Measurements from ENCODE around the gene PSMD11. TPM values are rescaled to one million over a fixed set of nuclear protein-coding genes. Genes with fewer than 3 reads are reported as not detected.

Gene PSMD11
- total RNA-seq (2021; fragmentation: NEBNext Ultra II Directional; extraction: Animal tissue kit (Norgen Biotek cat#: 25700)) (171 and 175 TPM in 2 replicates), polyA plus RNA-seq (2011; rRNA removed) (49.0 and 68.4 TPM in 2 replicates), polyA minus RNA-seq (2011; rRNA and poly(A)+ RNA removed) (202 and 260 TPM in 2 replicates)
- 82.0 TPM for polyA plus RNA-seq (2011; cell fraction: cytosol; rRNA removed)
- 64.6 TPM for polyA plus RNA-seq (2011; cell fraction: nucleus; rRNA removed)
- 148 to 209 TPM (median 158 TPM) in 4 replicates for polyA plus RNA-seq (2012, experiment 1 of 2)
- polyA plus RNA-seq (2012, experiment 2 of 2) = 48.7 TPM
- polyA plus RNA-seq (2013, experiment 1 of 2) = 147 TPM
- polyA plus RNA-seq (2013, experiment 2 of 2) = 151 TPM
- polyA minus RNA-seq (2011; cell fraction: cytosol; rRNA and poly(A)+ RNA removed) = 72.1 TPM
- 81.8 TPM for polyA minus RNA-seq (2011; cell fraction: nucleus; rRNA and poly(A)+ RNA removed)
- long read RNA-seq, experiment 1, full-length matches to known transcripts = 34 of 98 reads
- long read RNA-seq, experiment 1, partial matches to known transcripts = 31 of 98 reads
- long read RNA-seq, experiment 1, other reads (novel, unspliced or antisense) = 33 of 98 reads
- long read RNA-seq, experiment 2, full-length matches to known transcripts = 403 of 457 reads
- long read RNA-seq, experiment 2, partial matches to known transcripts = 20 of 457 reads
- long read RNA-seq, experiment 2, other reads (novel, unspliced or antisense) = 34 of 457 reads

- Histone ChIP-seq H3K9me3 (ENCODE audit: insufficient read depth in 2 of 2, low read depth in 1 of 2, low read length in 1 of 2) (peaks cover 9% of the 10 kb centered on the region in 2 experiments; a peak in 3 of 4 replicates), H2AK5ac (ENCODE audit: low read depth, low read length) (no peak within 1 kb of the TSS), H3K9ac (replicated peaks in 1 of 4; ENCODE audit: extremely low read depth in 1 of 4, low read depth in 3 of 4, low read length in 3 of 4) (peak within 1 kb of the TSS; percentile 80 to 86 (median 84)), H3K36me3 (ENCODE audit: control insufficient read depth in 2 of 4, insufficient read depth in 4 of 4, low read length in 3 of 4) (peaks cover 0 to 28% (median 7%) of the 10 kb centered on the region in 4 experiments; a peak in 5 of 8 replicates), H3K14ac (ENCODE audit: insufficient read length) (no peak within 1 kb of the TSS), H4K8ac (ENCODE audit: extremely low read depth, insufficient read depth, low read length) (peak within 1 kb of the TSS; percentile 99), H4K91ac (replicated peaks; ENCODE audit: insufficient read length, low read length) (peak within 1 kb of the TSS; percentile 77), H3K27ac (ENCODE audit: low read depth, low read length) (peak within 1 kb of the TSS; percentile 90), H3K79me1 (ENCODE audit: low read depth, low read length) (no peaks in the 10 kb centered on the region; the same call in 1 of the 2 replicates), H3K4me3 (ENCODE audit: extremely low read depth in 1 of 4, insufficient read depth in 2 of 4, low read depth in 3 of 4, low read length in 4 of 4) (peak within 1 kb of the TSS; percentile 93 to 98 (median 96)), H3K18ac (ENCODE audit: extremely low read depth, low read length) (peak within 1 kb of the TSS; percentile 88), H4K20me1 (replicated peaks in 1 of 2; ENCODE audit: control insufficient read depth in 1 of 2, insufficient read depth in 2 of 2, low read length in 2 of 2) (peaks cover 3 to 6% of the 10 kb centered on the region in 2 experiments), H2BK12ac (ENCODE audit: low read depth, low read length) (no peak within 1 kb of the TSS), H3K4me1 (replicated peaks in 1 of 4; ENCODE audit: control insufficient read depth in 3 of 4, insufficient read depth in 4 of 4, low read length in 3 of 4) (peaks cover 0 to 4% (median 1%) of the 10 kb centered on the region in 4 experiments; a peak in 2 of 7 replicates), H3K79me2 (ENCODE audit: control insufficient read depth in 1 of 2, insufficient read depth in 2 of 2, low read length in 2 of 2) (peaks cover 18 to 49% of the 10 kb centered on the region in 2 experiments), H3K4ac (replicated peaks; ENCODE audit: insufficient read length, low read depth, low read length) (peak within 1 kb of the TSS; percentile 46), H3K23me2 (ENCODE audit: low read depth, low read length) (no peaks in the 10 kb centered on the region), H4K5ac (ENCODE audit: insufficient read length, low read depth, low read length) (peak within 1 kb of the TSS; percentile 88), H2BK120ac (replicated peaks; ENCODE audit: low read depth, low read length) (no peak within 1 kb of the TSS), H2BK5ac (ENCODE audit: low read depth, low read length) (peak within 1 kb of the TSS; percentile 82), H2BK15ac (ENCODE audit: low read length) (no peak within 1 kb of the TSS), H2AFZ (ENCODE audit: low read length) (no peak within 1 kb of the TSS), H3K4me2 (ENCODE audit: insufficient read depth in 1 of 2, low read depth in 2 of 2, low read length in 2 of 2) (peak within 1 kb of the TSS; percentile 77 to 87), H2BK20ac (ENCODE audit: low read length) (0 out of 2 replicates have a peak within 1 kb of the TSS, but pooled peaks have one; percentile 35), H3K23ac (ENCODE audit: insufficient read length) (no peak within 1 kb of the TSS), H3K56ac (replicated peaks; ENCODE audit: insufficient read length, low read depth, low read length) (peak within 1 kb of the TSS; percentile 59), H3K27me3 (replicated peaks in 1 of 4; ENCODE audit: control insufficient read depth in 3 of 4, extremely low read depth in 1 of 4, insufficient read depth in 3 of 4, low read length in 3 of 4) (peaks cover 0 to 2% (median 0%) of the 10 kb centered on the region in 4 experiments; a peak in 1 of 7 replicates)
- POLR2A ChIA-PET (ENCODE audit: partially characterized antibody) = interaction anchor here (0.5 to 3.3 kb wide), 26 partner anchors 8 to 176 kb away, joined by 3 to 15 read pairs (median 4); partner anchors contain the start of genes C17orf75, CDK5R1 and ZNF207
- DNase-seq (ENCODE audit: low read depth in 1 of 2, low spot score in 2 of 2) (peak; percentile 94 to 99), FAIRE-seq (no peak)
- WGBS, 2 experiments (ENCODE audit: extremely low coverage in 1 of 2, insufficient coverage in 1 of 2, insufficient read length in 1 of 2, insufficient replicate concordance in 2 of 2, low coverage in 1 of 2, low lambda C conversion rate in 2 of 2, missing lambda C conversion rate in 1 of 2) = 1% methylated on average over 45 of the region's 74 CpGs; no CpG with 5 or more reads in 1 of the 2 experiments
- CTCF ChIA-PET (ENCODE audit: partially characterized antibody) = interaction anchor here (0.7 to 2.1 kb wide), 20 partner anchors 9 to 310 kb away, joined by 3 to 17 read pairs (median 4); no protein-coding TSS in a partner anchor
- TF ChIP-seq RNF2 (IDR thresholded peaks at IDR 0.05; ENCODE audit: borderline replicate concordance, low read depth, low read length, missing control alignments, poor library complexity, severe bottlenecking) (no peak), NRF1 (IDR thresholded peaks at IDR 0.05; ENCODE audit: low read depth, low read length) (no peak), CBX8 (IDR thresholded peaks at IDR 0.05; ENCODE audit: borderline replicate concordance, low read depth, low read length) (no peak), SIX5 (IDR thresholded peaks at IDR 0.05; ENCODE audit: low read depth, low read length) (peak; percentile 84), SAP30 (IDR thresholded peaks at IDR 0.05; ENCODE audit: insufficient read depth, insufficient replicate concordance, low read length) (no peak), RAD21 (IDR thresholded peaks at IDR 0.05 in 1 of 2, conservative IDR thresholded peaks at IDR 0.05 in 1 of 2; ENCODE audit: low read depth in 2 of 2, low read length in 2 of 2) (peak; percentile 40 to 51), SP1 (IDR thresholded peaks at IDR 0.05; ENCODE audit: low read depth, low read length) (peak; percentile 81; the same call in 1 of the 2 replicates)
Measured at GRCh38 chr17:32444301-32445073, at the start of gene PSMD11. Gene PSMD11, plus strand, starts transcription at chr17:32444510. Its CDS starts 14 bp downstream, at chr17:32444524.
